NCI-H774 (cell line): ENCODE measurements around the gene FBP1.
A peak's percentile ranks its signal among the peaks of the same experiment; 100 is the strongest.

Source experiments
- DNase-seq: peaks from one replicate; lab custom pipeline; 2025; lab: John Stamatoyannopoulos, UW

FBP1 gene

GRCh38 chr9:94656200-94656599 is 16.9 kb upstream of the FBP1 start:
- peak; percentile 25 for DNase-seq

GRCh38 chr9:94655739-94656138 is 16.4 kb upstream of the FBP1 start:
- DNase-seq, result no peak

- DNase-seq, result no peak
These were observed 15.0 kb upstream of the FBP1 start for GRCh38 chr9:94654165-94654894.

GRCh38 chr9:94650949-94651348 is 11.6 kb upstream of the FBP1 start:
- DNase-seq, result no peak

- DNase-seq, result no peak
These were observed 9.9 kb upstream of the FBP1 start for GRCh38 chr9:94649100-94649819.

GRCh38 chr9:94648185-94648584 is 8.9 kb upstream of the FBP1 start:
- no peak for DNase-seq

- no peak for DNase-seq
These were observed 6.6 kb upstream of the FBP1 start for GRCh38 chr9:94645901-94646300.

- DNase-seq, result no peak
These were observed 5.2 kb upstream of the FBP1 start for GRCh38 chr9:94644543-94644942.

- no peak for DNase-seq
These were observed 4.4 kb upstream of the FBP1 start for GRCh38 chr9:94643741-94644140.

GRCh38 chr9:94643176-94643575 is 3.9 kb upstream of the FBP1 start:
- no peak for DNase-seq

- DNase-seq, result no peak
These were observed 3.2 kb upstream of the FBP1 start for GRCh38 chr9:94642501-94642900.

- DNase-seq, result no peak
These were observed 670 bp upstream of the FBP1 start for GRCh38 chr9:94639999-94640376.

- DNase-seq, result no peak
These were observed 820 bp downstream of the FBP1 start for GRCh38 chr9:94638335-94639060.

GRCh38 chr9:94632737-94633136 is 6.6 kb downstream of the FBP1 start:
- DNase-seq, result no peak

GRCh38 chr9:94631599-94631998 is 7.7 kb downstream of the FBP1 start:
- no peak for DNase-seq

GRCh38 chr9:94630833-94631232 is 8.5 kb downstream of the FBP1 start:
- no peak for DNase-seq

GRCh38 chr9:94630281-94630680 is 9.0 kb downstream of the FBP1 start:
- DNase-seq, result no peak

GRCh38 chr9:94627287-94627686 is 12.0 kb downstream of the FBP1 start:
- no peak for DNase-seq

- DNase-seq, result no peak
These were observed 13.5 kb downstream of the FBP1 start for GRCh38 chr9:94625835-94626234.

- no peak for DNase-seq
These were observed 14.7 kb downstream of the FBP1 start for GRCh38 chr9:94624629-94625028.

- DNase-seq, result no peak
These were observed 16.1 kb downstream of the FBP1 start for GRCh38 chr9:94623253-94623652.

GRCh38 chr9:94622087-94622800 is 17.1 kb downstream of the FBP1 start:
- DNase-seq, result no peak
